Astrocyte (in vitro differentiated cells and primary cell): ENCODE measurements around the gene GARIN5A.

Experiments used
- EZH2 ChIP-seq: IDR thresholded peaks from 2 replicates; pipeline ENCODE4 v1.6.1; 2012; ENCODE audit warnings: mild to moderate bottlenecking, low read length, inconsistent platforms; ENCODE audit not compliant: insufficient read depth
- TF ChIP-seq, protein P1 (sequence below): IDR thresholded peaks from 2 replicates; pipeline ENCODE4 v1.5.1; 2011; ENCODE audit warnings: low read depth, mild to moderate bottlenecking, inconsistent platforms, low read length, moderate library complexity; ENCODE audit not compliant: insufficient read depth

DNA sequence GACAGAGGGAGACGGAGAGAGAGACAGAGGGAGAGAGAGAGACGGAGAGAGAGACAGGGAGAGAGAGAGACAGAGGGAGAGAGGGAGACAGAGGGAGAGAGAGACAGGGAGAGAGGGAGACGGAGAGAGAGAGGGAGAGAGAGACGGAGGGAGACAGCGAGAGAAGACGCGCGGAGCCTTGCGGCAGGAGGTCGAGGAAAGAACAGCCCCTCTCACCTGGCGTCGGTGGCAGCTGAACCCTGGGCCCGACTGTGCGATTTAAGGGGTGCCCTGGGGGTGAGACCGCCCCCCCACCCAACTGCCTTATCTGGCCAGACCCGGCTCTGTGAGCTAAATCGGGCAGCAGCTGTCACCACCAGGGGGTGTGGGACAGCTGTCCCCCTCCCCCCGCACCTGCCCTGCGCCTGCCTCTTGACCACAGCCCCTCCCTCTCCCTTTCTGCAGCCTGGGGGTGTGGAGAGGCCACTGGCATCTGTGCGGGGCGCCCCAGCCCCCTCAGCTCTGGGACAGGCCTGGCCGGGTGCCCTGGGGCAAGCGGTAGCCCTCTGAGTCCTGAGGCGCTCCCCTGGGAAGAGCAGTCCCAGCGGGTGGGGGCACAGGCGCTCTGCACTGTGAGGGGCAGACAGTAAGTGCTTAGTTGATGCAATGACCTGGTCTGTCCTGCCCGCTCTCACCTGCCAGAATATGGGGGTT is 23.6 kb upstream of the GARIN5A start:
- TF ChIP-seq, protein P1, sequence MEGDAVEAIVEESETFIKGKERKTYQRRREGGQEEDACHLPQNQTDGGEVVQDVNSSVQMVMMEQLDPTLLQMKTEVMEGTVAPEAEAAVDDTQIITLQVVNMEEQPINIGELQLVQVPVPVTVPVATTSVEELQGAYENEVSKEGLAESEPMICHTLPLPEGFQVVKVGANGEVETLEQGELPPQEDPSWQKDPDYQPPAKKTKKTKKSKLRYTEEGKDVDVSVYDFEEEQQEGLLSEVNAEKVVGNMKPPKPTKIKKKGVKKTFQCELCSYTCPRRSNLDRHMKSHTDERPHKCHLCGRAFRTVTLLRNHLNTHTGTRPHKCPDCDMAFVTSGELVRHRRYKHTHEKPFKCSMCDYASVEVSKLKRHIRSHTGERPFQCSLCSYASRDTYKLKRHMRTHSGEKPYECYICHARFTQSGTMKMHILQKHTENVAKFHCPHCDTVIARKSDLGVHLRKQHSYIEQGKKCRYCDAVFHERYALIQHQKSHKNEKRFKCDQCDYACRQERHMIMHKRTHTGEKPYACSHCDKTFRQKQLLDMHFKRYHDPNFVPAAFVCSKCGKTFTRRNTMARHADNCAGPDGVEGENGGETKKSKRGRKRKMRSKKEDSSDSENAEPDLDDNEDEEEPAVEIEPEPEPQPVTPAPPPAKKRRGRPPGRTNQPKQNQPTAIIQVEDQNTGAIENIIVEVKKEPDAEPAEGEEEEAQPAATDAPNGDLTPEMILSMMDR: no peak
- TF ChIP-seq EZH2: no peak
